H1 (cell line): ENCODE data around the gene CALY. TPM values are rescaled to one million over a fixed set of nuclear protein-coding genes. Genes with fewer than 3 reads are reported as not detected.
"Not testable (repeated sequence)": the region's sequence is repeated elsewhere in the genome, so short reads cannot be mapped to it uniquely, and the experiment has no call there.

ENCODE experiments used
- CTCF ChIA-PET: fragments of 300-600 bp; sonication (Branson Sonifier 250); formaldehyde crosslinking; loops from one replicate; lab custom pipeline; 2021; ENCODE audit not compliant: partially characterized antibody; lab: Charles Lee
- POLR2A ChIA-PET: fragments of 300-600 bp; sonication (Branson Sonifier 250); formaldehyde crosslinking; loops from one replicate; lab custom pipeline; 2021; ENCODE audit warnings: inconsistent platforms; ENCODE audit not compliant: partially characterized antibody; lab: Charles Lee
- DNase-seq, 2 experiments: peaks; one replicate each; pipeline versions ENCODE4 v3.0.0 to v3.0.0-alpha.2; 2010 to 2022; ENCODE audit warnings: low spot score in 2 of 2, low read depth in 1 of 2, mixed read lengths in 1 of 2
- FAIRE-seq: peaks from 2 replicates; lab custom pipeline; 2011; peaks lifted over from hg19 to GRCh38; lab: Jason Lieb, UNC
- H2AFZ ChIP-seq: 2 replicates; pipeline ENCODE4 v1.8.1; 2012; ENCODE audit warnings: low read length, inconsistent platforms
- H2AK5ac ChIP-seq: 2 replicates; pipeline ENCODE4 v1.6.1; 2013; ENCODE audit warnings: low read depth, low read length
- H2BK120ac ChIP-seq: replicated peaks from 2 replicates; pipeline ENCODE3; 2013; ENCODE audit warnings: low read depth, low read length, inconsistent platforms
- H2BK12ac ChIP-seq: 2 replicates; pipeline ENCODE4 v1.6.1; 2013; ENCODE audit warnings: low read depth, low read length
- H2BK15ac ChIP-seq: 2 replicates; pipeline ENCODE4 v1.6.1; 2013; ENCODE audit warnings: low read length
- H2BK20ac ChIP-seq: 2 replicates; pipeline ENCODE4 v1.6.1; 2013; ENCODE audit warnings: low read length
- H2BK5ac ChIP-seq: 2 replicates; pipeline ENCODE4 v1.6.1; 2013; ENCODE audit warnings: low read depth, low read length
- H3K14ac ChIP-seq: 2 replicates; pipeline ENCODE4 v1.6.1; 2013; ENCODE audit warnings: inconsistent platforms; ENCODE audit not compliant: insufficient read length
- H3K18ac ChIP-seq: 2 replicates; pipeline ENCODE4 v1.6.1; 2013; ENCODE audit warnings: low read length; ENCODE audit errors: extremely low read depth
- H3K23ac ChIP-seq: 2 replicates; pipeline ENCODE4 v1.6.1; 2013; ENCODE audit warnings: inconsistent platforms; ENCODE audit not compliant: insufficient read length
- H3K23me2 ChIP-seq: 2 replicates; pipeline ENCODE4 v1.6.1; 2013; ENCODE audit warnings: low read depth, low read length
- H3K27ac ChIP-seq: 2 replicates; pipeline ENCODE4 v1.6.1; 2011; ENCODE audit warnings: low read depth, low read length, inconsistent platforms
- H3K27me3 ChIP-seq, 4 experiments: replicated peaks in 1 of 4; 1 replicate in 1 of 4; 2 replicates in 3 of 4; pipeline versions ENCODE4 v1.6.1 to v1.8.1; 2011 to 2013; ENCODE audit warnings: low read length in 3 of 4, mild to moderate bottlenecking in 3 of 4, inconsistent platforms in 2 of 4, mixed read lengths in 2 of 4, moderate library complexity in 1 of 4; ENCODE audit not compliant: control insufficient read depth in 3 of 4, insufficient read depth in 3 of 4; ENCODE audit errors: extremely low read depth in 1 of 4
- H3K36me3 ChIP-seq, 4 experiments: 2 replicates each; pipeline versions ENCODE4 v1.6.1 to v1.8.1; 2011 to 2013; ENCODE audit warnings: mild to moderate bottlenecking in 4 of 4, low read length in 3 of 4, moderate library complexity in 2 of 4, control low read depth in 1 of 4, inconsistent platforms in 1 of 4; ENCODE audit not compliant: insufficient read depth in 4 of 4, control insufficient read depth in 2 of 4
- H3K4ac ChIP-seq: replicated peaks from 2 replicates; pipeline ENCODE3; 2013; ENCODE audit warnings: low read length, low read depth, mixed read lengths, inconsistent platforms; ENCODE audit not compliant: insufficient read length
- H3K4me1 ChIP-seq, 4 experiments: replicated peaks in 1 of 4; 1 replicate in 1 of 4; 2 replicates in 3 of 4; pipeline versions ENCODE4 v1.6.1 to v1.8.1; 2011 to 2013; ENCODE audit warnings: low read length in 3 of 4, inconsistent platforms in 2 of 4, mixed read lengths in 1 of 4; ENCODE audit not compliant: insufficient read depth in 4 of 4, control insufficient read depth in 3 of 4
- H3K4me2 ChIP-seq, 2 experiments: 2 replicates each; pipeline versions ENCODE4 v1.6.1 to v1.8.1; 2011 to 2013; ENCODE audit warnings: low read depth in 2 of 2, low read length in 2 of 2, control low read depth in 1 of 2, inconsistent platforms in 1 of 2, mild to moderate bottlenecking in 1 of 2; ENCODE audit not compliant: insufficient read depth in 1 of 2
- H3K4me3 ChIP-seq, 4 experiments: fragments of 200-600, 300-600 bp in 1 of 4; sonication (generic), shearing (Covaris generic), sonication (Bioruptor Twin) in 1 of 4; 2 replicates each; pipeline versions ENCODE4 v1.5.1 to v1.8.1; 2011 to 2016; ENCODE audit warnings: low read length in 4 of 4, low read depth in 3 of 4, control low read depth in 2 of 4, inconsistent platforms in 2 of 4, mild to moderate bottlenecking in 2 of 4, mixed read lengths in 1 of 4, moderate library complexity in 1 of 4; ENCODE audit not compliant: insufficient read depth in 2 of 4; ENCODE audit errors: extremely low read depth in 1 of 4
- H3K56ac ChIP-seq: replicated peaks from 2 replicates; pipeline ENCODE3; 2013; ENCODE audit warnings: low read depth, mild to moderate bottlenecking, mixed read lengths, low read length, inconsistent platforms; ENCODE audit not compliant: insufficient read length
- H3K79me1 ChIP-seq: 2 replicates; pipeline ENCODE4 v1.6.1; 2013; ENCODE audit warnings: low read depth, low read length, control low read depth
- H3K79me2 ChIP-seq, 2 experiments: 2 replicates each; pipeline versions ENCODE4 v1.6.1 to v1.8.1; 2012 to 2013; ENCODE audit warnings: low read length in 2 of 2, mild to moderate bottlenecking in 2 of 2, inconsistent platforms in 1 of 2; ENCODE audit not compliant: insufficient read depth in 2 of 2, control insufficient read depth in 1 of 2
- H3K9ac ChIP-seq, 4 experiments: replicated peaks in 1 of 4; 1 replicate in 1 of 4; 2 replicates in 3 of 4; pipeline versions ENCODE4 v1.6.1 to v1.8.1; 2011 to 2013; ENCODE audit warnings: low read depth in 3 of 4, low read length in 3 of 4, control low read depth in 2 of 4, mild to moderate bottlenecking in 2 of 4, moderate library complexity in 2 of 4, inconsistent platforms in 1 of 4; ENCODE audit errors: extremely low read depth in 1 of 4
- H3K9me3 ChIP-seq, 2 experiments: 2 replicates each; pipeline versions ENCODE4 v1.6.1 to v1.8.1; 2012 to 2013; ENCODE audit warnings: mild to moderate bottlenecking in 2 of 2, moderate library complexity in 2 of 2, control low read depth in 1 of 2, inconsistent platforms in 1 of 2, low read depth in 1 of 2, low read length in 1 of 2, mixed read lengths in 1 of 2; ENCODE audit not compliant: insufficient read depth in 2 of 2
- H4K20me1 ChIP-seq, 2 experiments: replicated peaks in 1 of 2; 2 replicates each; pipeline versions ENCODE3 to v1.8.1; 2011 to 2013; ENCODE audit warnings: inconsistent platforms in 2 of 2, low read length in 2 of 2, mild to moderate bottlenecking in 1 of 2; ENCODE audit not compliant: insufficient read depth in 2 of 2, control insufficient read depth in 1 of 2
- H4K5ac ChIP-seq: 2 replicates; pipeline ENCODE4 v1.6.1; 2013; ENCODE audit warnings: low read length, low read depth, mixed read lengths, inconsistent platforms; ENCODE audit not compliant: insufficient read length
- H4K8ac ChIP-seq: 2 replicates; pipeline ENCODE4 v1.8.0; 2013; ENCODE audit warnings: mild to moderate bottlenecking, moderate library complexity, low read length, inconsistent platforms; ENCODE audit not compliant: insufficient read depth; ENCODE audit errors: extremely low read depth
- H4K91ac ChIP-seq: replicated peaks from 2 replicates; pipeline ENCODE3; 2013; ENCODE audit warnings: low read length, mixed read lengths, inconsistent platforms; ENCODE audit not compliant: insufficient read length
- SP1 ChIP-seq: IDR thresholded peaks from 2 replicates; pipeline ENCODE4 v1.6.1; 2011; ENCODE audit warnings: low read depth, low read length
- WGBS, 2 experiments: shearing (Covaris generic) in 1 of 2; methylation state at CpG; one replicate each; pipeline versions ENCODE4 v1.1.6 to v1.1.7; 2013 to 2015; ENCODE audit warnings: low lambda C conversion rate in 2 of 2, mixed read lengths in 2 of 2, inconsistent platforms in 1 of 2, low coverage in 1 of 2, missing lambda C conversion rate in 1 of 2; ENCODE audit not compliant: insufficient replicate concordance in 2 of 2, insufficient coverage in 1 of 2, insufficient read length in 1 of 2; ENCODE audit errors: extremely low coverage in 1 of 2, missing lambda C conversion rate in 1 of 2; 5-methylcytosine and 5-hydroxymethylcytosine counted together
- polyA plus RNA-seq, 7 experiments: library from polyadenylated mRNA; depleted of rRNA in 3 of 7; stranded (reverse) in 5 of 7; unstranded in 2 of 7; fragments of >200 nt in 5 of 7; fragments of 200-250 nt in 2 of 7; gene quantifications; 1 replicate in 5 of 7; 2 replicates in 1 of 7; 4 replicates in 1 of 7; pipeline versions ENCODE4 v1.2.1 to v1.2.3, GENCODE V29; 2011 to 2013; ENCODE audit warnings: missing spikeins in 2 of 7, mixed read lengths in 2 of 7
- total RNA-seq: library from RNA; stranded (reverse); fragmentation: NEBNext Ultra II Directional; extraction: Animal tissue kit (Norgen Biotek cat#: 25700); gene quantifications from 2 replicates; pipeline ENCODE4 v1.2.1, GENCODE V29; 2021

Gene CALY
- total and polyA plus RNA-seq, 2 of the 8 experiments (the other 6 are each of a cell fraction or from before 2014, with no cell fraction given): 1.3 to 1.5 TPM

GRCh38 chr10:133320852-133321422 is 15.8 kb downstream of the CALY start:
- H3K9me3 ChIP-seq, H3K18ac ChIP-seq, H3K79me2 ChIP-seq, H2BK120ac ChIP-seq, H3K27ac ChIP-seq, H2AFZ ChIP-seq, H3K36me3 ChIP-seq, H4K91ac ChIP-seq, H4K8ac ChIP-seq, H3K56ac ChIP-seq, H2AK5ac ChIP-seq, FAIRE-seq, H3K4ac ChIP-seq, H2BK15ac ChIP-seq, H3K4me3 ChIP-seq, H3K23me2 ChIP-seq, H2BK20ac ChIP-seq, H2BK12ac ChIP-seq, H3K23ac ChIP-seq, DNase-seq, H3K79me1 ChIP-seq, H2BK5ac ChIP-seq, H4K5ac ChIP-seq, H3K14ac ChIP-seq, H3K4me2 ChIP-seq, H4K20me1 ChIP-seq, H3K9ac ChIP-seq: not testable (repeated sequence)
- ChIA-PET CTCF (interaction anchor here (0.6 to 0.7 kb wide), 2 partner anchors 9 to 12 kb away, joined by 3 to 5 read pairs; no protein-coding TSS in a partner anchor), POLR2A (interaction anchor here (0.6 kb wide), 1 partner anchor 32 kb away, joined by 3 read pairs; no protein-coding TSS in a partner anchor)
- Histone ChIP-seq H3K27me3 (peaks cover 10 to 21% (median 15%) of the 10 kb centered on the region in 4 experiments), H3K4me1 (peaks cover 0 to 11% (median 4%) of the 10 kb centered on the region in 4 experiments; a peak in 6 of 7 replicates)
- 89% methylated on average over 6 of the region's 6 CpGs; no CpG with 5 or more reads in 1 of the 2 experiments for WGBS, 2 experiments
- 0 out of 2 replicates have a peak, but pooled peaks have one; percentile 44 for TF ChIP-seq SP1
